Trophoblast cell (in vitro differentiated cells and primary cell): Measurements from ENCODE around the gene XAB2.

ENCODE experiments used
- DNase-seq, 2 donors: peaks; one replicate each; pipeline ENCODE4 v3.0.0-alpha.2; 2016
- H2AFZ ChIP-seq: 2 replicates; pipeline ENCODE4 v1.6.1; 2013; ENCODE audit warnings: low read length, moderate library complexity, mild to moderate bottlenecking; ENCODE audit not compliant: insufficient read depth, poor library complexity
- H2AK5ac ChIP-seq: 2 replicates; pipeline ENCODE4 v1.6.1; 2013; ENCODE audit warnings: mild to moderate bottlenecking, low read length
- H2BK120ac ChIP-seq: 2 replicates; pipeline ENCODE4 v1.6.1; 2013; ENCODE audit warnings: low read length, mild to moderate bottlenecking, moderate library complexity; ENCODE audit not compliant: insufficient read depth, poor library complexity
- H2BK12ac ChIP-seq: 2 replicates; pipeline ENCODE4 v1.6.1; 2013; ENCODE audit warnings: mild to moderate bottlenecking, low read length, moderate library complexity
- H2BK5ac ChIP-seq: 2 replicates; pipeline ENCODE4 v1.6.1; 2013; ENCODE audit warnings: low read length, low read depth, moderate library complexity, mild to moderate bottlenecking; ENCODE audit not compliant: poor library complexity
- H3K14ac ChIP-seq: 2 replicates; pipeline ENCODE4 v1.6.1; 2013; ENCODE audit warnings: mild to moderate bottlenecking, low read length
- H3K18ac ChIP-seq: 2 replicates; pipeline ENCODE4 v1.6.1; 2013; ENCODE audit warnings: mild to moderate bottlenecking, low read length
- H3K23ac ChIP-seq: 2 replicates; pipeline ENCODE4 v1.6.1; 2013; ENCODE audit warnings: low read length
- H3K27ac ChIP-seq: 2 replicates; pipeline ENCODE4 v1.5.1; 2013; ENCODE audit warnings: low read depth, mild to moderate bottlenecking, inconsistent platforms, low read length, moderate library complexity
- H3K27me3 ChIP-seq: 2 replicates; pipeline ENCODE4 v1.6.1; 2013; ENCODE audit warnings: inconsistent platforms, mild to moderate bottlenecking, low read length, moderate library complexity; ENCODE audit not compliant: insufficient read depth
- H3K36me3 ChIP-seq, 2 experiments: 1 replicate in 1 of 2; 2 replicates in 1 of 2; pipeline ENCODE4 v1.6.1; 2013; ENCODE audit warnings: low read length in 2 of 2, mild to moderate bottlenecking in 2 of 2, moderate library complexity in 1 of 2; ENCODE audit not compliant: insufficient read depth in 2 of 2, control insufficient read depth in 1 of 2
- H3K4ac ChIP-seq: 2 replicates; pipeline ENCODE4 v1.6.1; 2013; ENCODE audit warnings: low read depth, mild to moderate bottlenecking, low read length, moderate library complexity
- H3K4me1 ChIP-seq, 2 experiments: 1 replicate in 1 of 2; 2 replicates in 1 of 2; pipeline ENCODE4 v1.6.1; 2013; ENCODE audit warnings: low read length in 2 of 2, mild to moderate bottlenecking in 2 of 2, moderate library complexity in 1 of 2; ENCODE audit not compliant: insufficient read depth in 2 of 2, control insufficient read depth in 1 of 2
- H3K4me2 ChIP-seq: 2 replicates; pipeline ENCODE4 v1.6.1; 2013; ENCODE audit warnings: inconsistent platforms, mild to moderate bottlenecking, low read length, moderate library complexity
- H3K4me3 ChIP-seq: 2 replicates; pipeline ENCODE4 v1.5.1; 2013; ENCODE audit warnings: mild to moderate bottlenecking, low read depth, low read length, inconsistent platforms
- H3K79me1 ChIP-seq: one replicate; pipeline ENCODE4 v1.6.1; 2013; ENCODE audit warnings: low read length
- H3K79me2 ChIP-seq: 2 replicates; pipeline ENCODE4 v1.6.1; 2013; ENCODE audit warnings: low read length, mild to moderate bottlenecking; ENCODE audit not compliant: control insufficient read depth, insufficient read depth, poor library complexity
- H3K9ac ChIP-seq: 2 replicates; pipeline ENCODE4 v1.6.1; 2013; ENCODE audit warnings: mild to moderate bottlenecking, low read length
- H3K9me3 ChIP-seq: 2 replicates; pipeline ENCODE4 v1.6.1; 2013; ENCODE audit warnings: low read depth, mild to moderate bottlenecking, control low read depth, inconsistent platforms, low read length; ENCODE audit not compliant: insufficient read depth
- H4K12ac ChIP-seq: 2 replicates; pipeline ENCODE4 v1.6.1; 2013; ENCODE audit warnings: low read depth, mild to moderate bottlenecking, low read length, moderate library complexity
- H4K8ac ChIP-seq: 2 replicates; pipeline ENCODE4 v1.6.1; 2013; ENCODE audit warnings: low read depth, mild to moderate bottlenecking, low read length, moderate library complexity
- H4K91ac ChIP-seq: one replicate; pipeline ENCODE4 v1.6.1; 2013; ENCODE audit warnings: low read depth, mild to moderate bottlenecking, low read length, moderate library complexity
- WGBS: extraction: QIAGEN DNeasy Blood & Tissue Kit; methylation state at CpG from one replicate; pipeline ENCODE4 v1.1.7; 2013; ENCODE audit warnings: missing lambda C conversion rate; ENCODE audit not compliant: insufficient read length, insufficient coverage; ENCODE audit errors: extremely low coverage; 5-methylcytosine and 5-hydroxymethylcytosine counted together

The XAB2 gene

DNA sequence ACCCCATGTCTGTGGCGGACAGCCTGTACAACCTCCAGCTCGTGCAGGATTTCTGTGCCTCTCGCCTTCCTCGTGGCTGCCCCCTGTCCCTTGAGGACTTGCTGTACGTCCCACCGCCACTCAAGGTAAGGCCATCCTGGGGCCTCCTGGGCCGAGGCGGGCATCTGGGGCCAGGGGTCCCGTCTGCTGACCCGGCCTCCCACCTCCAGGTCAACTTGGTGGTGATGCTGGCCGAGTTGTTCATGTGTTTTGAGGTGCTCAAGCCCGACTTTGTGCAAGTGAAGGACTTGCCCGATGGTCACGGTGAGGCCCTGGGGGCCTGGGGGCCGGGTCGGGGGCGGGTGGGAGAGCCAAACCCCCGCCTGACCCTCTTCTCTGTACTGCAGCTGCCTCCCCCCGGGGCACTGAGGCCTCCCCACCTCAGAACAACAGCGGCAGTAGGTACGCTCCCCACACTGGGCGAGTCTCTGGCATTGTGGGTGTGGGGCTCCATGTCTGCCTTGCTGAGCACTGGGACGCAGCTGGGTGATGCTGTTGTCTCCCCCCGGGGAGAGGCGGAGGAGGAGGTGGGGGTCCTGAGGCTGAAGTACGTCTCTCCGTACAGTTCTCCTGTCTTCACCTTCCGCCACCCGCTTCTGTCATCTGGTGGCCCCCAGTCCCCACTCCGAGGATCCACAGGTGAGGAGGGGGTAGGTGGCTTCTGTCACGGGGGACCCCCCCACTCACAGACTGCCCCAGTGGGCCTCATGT lies 18.7 kb downstream of the XAB2 start:
- H2AK5ac ChIP-seq: no peak overlapping the region
- H4K8ac ChIP-seq: no peak overlapping the region
- H3K36me3 ChIP-seq: peaks cover 47% of the 10 kb centered on the region in 2 experiments
- no peak overlapping the region for H2AFZ ChIP-seq
- H3K27ac ChIP-seq: no peak overlapping the region
- no peaks in the 10 kb centered on the region for H3K79me1 ChIP-seq
- no peak overlapping the region for H3K9ac ChIP-seq
- no peak overlapping the region for H3K18ac ChIP-seq
- H2BK12ac ChIP-seq: no peak overlapping the region
- H3K9me3 ChIP-seq: peaks cover 1% of the 10 kb centered on the region
- no peak overlapping the region for H3K4ac ChIP-seq
- H3K27me3 ChIP-seq: no peaks in the 10 kb centered on the region
- no CpG with 5 or more reads among the region's 31 CpGs for WGBS
- H3K4me3 ChIP-seq: no peak overlapping the region
- no peak overlapping the region for H2BK5ac ChIP-seq
- DNase-seq: no peak
- no peaks in the 10 kb centered on the region for H3K79me2 ChIP-seq
- no peak overlapping the region for H4K12ac ChIP-seq
- no peak overlapping the region for H2BK120ac ChIP-seq
- H4K91ac ChIP-seq: no peak overlapping the region
- H3K4me2 ChIP-seq: no peak overlapping the region
- H3K14ac ChIP-seq: no peak overlapping the region
- no peak overlapping the region for H3K23ac ChIP-seq
- no peaks in the 10 kb centered on the region for H3K4me1 ChIP-seq

DNA sequence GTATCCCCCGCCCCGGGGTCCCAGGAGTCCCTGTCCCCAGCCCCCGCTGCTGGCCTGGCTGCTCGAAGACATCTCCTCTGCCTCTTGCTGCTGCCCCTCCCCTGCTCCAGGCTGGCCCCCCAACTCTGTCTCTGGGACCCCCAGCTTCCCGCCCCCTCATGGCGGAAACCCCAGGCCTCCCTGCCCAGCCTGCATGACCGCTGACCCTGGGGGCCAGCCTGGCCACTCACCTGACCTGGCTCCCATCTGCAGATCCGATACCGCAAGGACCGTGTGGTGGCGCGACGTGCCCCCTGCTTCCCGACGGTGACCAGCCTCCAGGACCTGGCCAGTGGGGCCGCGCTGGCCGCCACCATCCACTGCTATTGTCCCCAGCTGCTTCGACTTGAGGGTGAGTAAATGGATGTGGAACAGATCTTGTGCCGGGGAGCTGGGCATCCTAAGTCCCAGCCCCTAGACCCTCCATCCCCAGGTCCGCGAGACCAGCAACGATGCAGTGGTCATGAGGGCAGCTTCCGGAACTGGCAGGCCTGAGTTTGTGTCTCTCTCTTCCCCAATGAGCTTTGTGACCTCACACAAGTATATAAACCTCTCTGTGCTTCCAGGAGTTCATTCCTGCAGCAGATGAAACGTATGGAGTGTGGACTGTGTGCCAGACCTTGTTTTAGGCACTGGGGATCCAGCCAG lies 21.3 kb downstream of the XAB2 start:
- no peak overlapping the region for H3K9ac ChIP-seq
- DNase-seq: no peak
- no peak overlapping the region for H2BK5ac ChIP-seq
- WGBS: no CpG with 5 or more reads among the region's 25 CpGs
- H4K12ac ChIP-seq: no peak overlapping the region
- H3K27ac ChIP-seq: no peak overlapping the region
- no peak overlapping the region for H4K8ac ChIP-seq
- H2AFZ ChIP-seq: no peak overlapping the region
- no peak overlapping the region for H4K91ac ChIP-seq
- no peaks in the 10 kb centered on the region for H3K79me1 ChIP-seq
- no peak overlapping the region for H2AK5ac ChIP-seq
- H3K36me3 ChIP-seq: peaks cover 36 to 40% of the 10 kb centered on the region in 2 experiments
- no peak overlapping the region for H3K18ac ChIP-seq
- H3K79me2 ChIP-seq: no peaks in the 10 kb centered on the region
- no peak overlapping the region for H3K4ac ChIP-seq
- no peaks in the 10 kb centered on the region for H3K4me1 ChIP-seq
- no peaks in the 10 kb centered on the region for H3K27me3 ChIP-seq
- H3K23ac ChIP-seq: no peak overlapping the region
- H3K4me3 ChIP-seq: no peak overlapping the region
- no peak overlapping the region for H3K14ac ChIP-seq
- peaks cover 1% of the 10 kb centered on the region for H3K9me3 ChIP-seq
- no peak overlapping the region for H2BK12ac ChIP-seq
- no peak overlapping the region for H3K4me2 ChIP-seq
- H2BK120ac ChIP-seq: no peak overlapping the region

DNA sequence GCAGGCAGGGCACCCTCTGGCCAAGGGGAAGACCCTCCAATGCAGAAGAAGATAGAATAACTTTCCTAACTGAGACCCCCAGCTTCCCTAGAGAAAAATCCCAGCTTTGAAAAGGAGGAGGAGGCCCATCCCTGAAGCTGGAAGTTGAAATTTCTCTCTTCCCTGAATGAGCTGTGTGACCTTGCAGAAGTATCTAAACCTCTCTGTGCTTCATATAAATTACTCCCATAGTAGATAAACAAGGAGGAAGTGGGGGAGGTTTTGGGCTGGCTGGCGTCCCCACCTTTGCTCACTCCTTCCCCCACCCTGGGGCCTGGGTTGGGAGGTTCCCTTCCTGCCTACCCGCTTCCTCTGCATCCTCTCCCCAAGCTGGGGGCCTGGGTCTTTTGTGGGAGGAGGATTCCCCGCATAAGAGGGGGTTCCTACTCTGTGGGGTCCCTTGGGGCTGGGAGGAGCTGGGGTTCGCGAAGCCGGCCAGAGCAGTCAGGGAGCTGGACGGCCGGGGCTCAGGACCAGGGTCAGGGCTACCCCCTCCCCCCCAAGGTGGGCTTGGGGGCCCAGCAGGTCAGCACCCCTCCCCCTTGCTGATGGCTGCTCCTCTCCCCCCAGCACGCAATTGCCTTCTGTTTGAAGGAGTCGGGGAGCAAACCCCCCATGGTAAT lies 22.0 kb downstream of the XAB2 start:
- Histone ChIP-seq H2BK120ac (no peak overlapping the region), H3K23ac (no peak overlapping the region), H4K91ac (no peak overlapping the region), H3K27ac (no peak overlapping the region), H3K9ac (no peak overlapping the region), H3K36me3 (peaks cover 31 to 35% of the 10 kb centered on the region in 2 experiments), H3K18ac (no peak overlapping the region), H2BK12ac (no peak overlapping the region), H3K4me1 (peaks cover 0 to 2% of the 10 kb centered on the region in 2 experiments), H3K79me2 (no peaks in the 10 kb centered on the region), H3K4ac (no peak overlapping the region), H2AFZ (no peak overlapping the region), H4K12ac (no peak overlapping the region), H3K27me3 (no peaks in the 10 kb centered on the region), H3K4me3 (no peak overlapping the region), H2AK5ac (no peak overlapping the region), H3K79me1 (no peaks in the 10 kb centered on the region), H3K4me2 (no peak overlapping the region), H2BK5ac (no peak overlapping the region), H4K8ac (no peak overlapping the region), H3K9me3 (peaks cover 1% of the 10 kb centered on the region), H3K14ac (no peak overlapping the region)
- DNase-seq: no peak
- no CpG with 5 or more reads among the region's 10 CpGs for WGBS

DNA sequence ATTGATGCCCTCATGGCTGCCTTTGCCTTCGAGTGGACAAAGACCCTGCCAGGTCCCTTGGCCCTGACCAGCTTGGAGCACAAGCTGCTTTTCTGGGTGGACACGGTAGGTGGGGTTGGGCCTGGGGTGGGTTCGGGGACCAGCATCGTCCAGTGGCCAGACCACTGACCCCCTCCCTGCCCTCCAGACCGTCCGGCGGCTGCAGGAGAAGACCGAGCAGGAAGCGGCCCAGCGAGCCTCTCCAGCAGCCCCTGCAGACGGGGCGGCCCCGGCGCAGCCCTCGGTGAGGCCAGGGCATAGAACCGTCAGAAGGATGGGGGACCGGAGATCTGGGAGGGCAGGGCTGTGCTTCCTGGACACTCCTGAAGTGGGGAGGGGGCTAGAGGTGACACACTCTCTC lies 23.1 kb downstream of the XAB2 start:
- peaks cover 1% of the 10 kb centered on the region for H3K9me3 ChIP-seq
- no peak for DNase-seq
- H3K9ac ChIP-seq: no peak overlapping the region
- H3K27ac ChIP-seq: no peak overlapping the region
- H4K91ac ChIP-seq: no peak overlapping the region
- no peak overlapping the region for H4K8ac ChIP-seq
- H2BK12ac ChIP-seq: no peak overlapping the region
- H2BK5ac ChIP-seq: no peak overlapping the region
- H2AFZ ChIP-seq: no peak overlapping the region
- H3K18ac ChIP-seq: no peak overlapping the region
- no peaks in the 10 kb centered on the region for H3K79me2 ChIP-seq
- no peak overlapping the region for H2BK120ac ChIP-seq
- H3K36me3 ChIP-seq: peaks cover 23 to 27% of the 10 kb centered on the region in 2 experiments
- no peak overlapping the region for H3K14ac ChIP-seq
- H3K79me1 ChIP-seq: no peaks in the 10 kb centered on the region
- no peaks in the 10 kb centered on the region for H3K27me3 ChIP-seq
- H4K12ac ChIP-seq: no peak overlapping the region
- no peak overlapping the region for H3K4ac ChIP-seq
- H3K4me1 ChIP-seq: peaks cover 0 to 2% of the 10 kb centered on the region in 2 experiments
- H3K4me3 ChIP-seq: no peak overlapping the region
- no peak overlapping the region for H3K4me2 ChIP-seq
- no peak overlapping the region for H2AK5ac ChIP-seq
- WGBS: no CpG with 5 or more reads among the region's 17 CpGs
- no peak overlapping the region for H3K23ac ChIP-seq
